Esophagus (tissue), 2 donors: ENCODE results near the gene S100A4. TPM values are rescaled to one million over a fixed set of nuclear protein-coding genes. Genes with fewer than 3 reads are reported as not detected.
"Not testable (repeated sequence)": the region's sequence is repeated elsewhere in the genome, so short reads cannot be mapped to it uniquely, and the experiment has no call there.

Source experiments
- H3K27ac ChIP-seq, 2 donors: one replicate each; pipeline ENCODE4 v1.5.1; 2013; ENCODE audit warnings: low read depth in 2 of 2, mild to moderate bottlenecking in 2 of 2, inconsistent platforms in 1 of 2, low read length in 1 of 2, moderate library complexity in 1 of 2
- H3K27me3 ChIP-seq, 2 donors: one replicate each; pipeline ENCODE4 v1.6.1; 2013; ENCODE audit warnings: low read length in 2 of 2, control low read depth in 1 of 2, mild to moderate bottlenecking in 1 of 2; ENCODE audit not compliant: insufficient read depth in 2 of 2, control insufficient read depth in 1 of 2
- H3K36me3 ChIP-seq, 2 donors: one replicate each; pipeline ENCODE4 v1.6.1; 2013; ENCODE audit warnings: low read length in 1 of 2; ENCODE audit not compliant: control insufficient read depth in 2 of 2, insufficient read depth in 2 of 2
- H3K4me1 ChIP-seq, 2 donors: one replicate each; pipeline ENCODE4 v1.6.1; 2013; ENCODE audit warnings: low read length in 1 of 2; ENCODE audit not compliant: control insufficient read depth in 2 of 2, insufficient read depth in 2 of 2
- H3K4me3 ChIP-seq, 2 donors: one replicate each; pipeline ENCODE4 v1.5.1; 2013; ENCODE audit warnings: low read length in 2 of 2, mild to moderate bottlenecking in 2 of 2, low read depth in 1 of 2, moderate library complexity in 1 of 2
- H3K9me3 ChIP-seq, 2 donors: one replicate each; pipeline ENCODE4 v1.6.1; 2013; ENCODE audit warnings: mild to moderate bottlenecking in 2 of 2, low read depth in 1 of 2, low read length in 1 of 2, moderate library complexity in 1 of 2; ENCODE audit not compliant: control insufficient read depth in 2 of 2, insufficient read depth in 1 of 2
- WGBS, 2 donors: extraction: QIAGEN DNeasy Blood & Tissue Kit; methylation state at CpG; one replicate each; pipeline ENCODE4 v1.1.7; 2013; 5-methylcytosine and 5-hydroxymethylcytosine counted together
- polyA plus RNA-seq, 2 donors: library from polyadenylated mRNA; stranded (reverse); fragments of 200-250 nt; gene quantifications; one replicate each; pipeline ENCODE4 v1.2.3, GENCODE V29; 2013
- donor health status: healthy with polysubstance abuse.
- donor health status: Bipolar disorder and iron deficiency.

S100A4 gene
- polyA plus RNA-seq, 2 donors, result 145 to 249 TPM

DNA sequence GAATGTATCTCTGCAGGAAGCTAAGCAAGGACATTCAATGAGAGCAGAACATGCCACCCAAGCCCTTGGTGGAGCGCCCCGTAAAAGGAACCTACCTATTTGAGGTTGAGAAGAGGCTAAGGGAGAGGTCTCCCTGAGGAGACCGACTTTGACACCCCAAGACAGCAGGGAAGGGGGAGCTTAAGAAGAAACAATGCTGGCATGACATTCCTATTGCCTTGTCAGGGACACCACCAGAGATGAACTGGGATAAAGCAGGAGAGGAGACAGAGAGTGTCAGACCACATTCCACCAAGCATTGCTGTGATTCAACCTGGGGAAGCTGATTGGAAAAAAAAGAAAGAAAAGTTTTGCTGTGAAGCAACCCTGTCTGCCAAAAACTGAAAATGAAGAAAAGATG is 33.3 kb upstream of the S100A4 start:
- Histone ChIP-seq H3K36me3 (no peaks in the 10 kb centered on the region), H3K4me3 (no peak overlapping the region), H3K27me3 (no peaks in the 10 kb centered on the region), H3K27ac (no peak overlapping the region), H3K9me3 (no peaks in the 10 kb centered on the region), H3K4me1 (peaks cover 2 to 4% of the 10 kb centered on the region in 2 donors)
- 76 to 85% methylated on average over 3 of the region's 3 CpGs for WGBS, 2 donors

DNA sequence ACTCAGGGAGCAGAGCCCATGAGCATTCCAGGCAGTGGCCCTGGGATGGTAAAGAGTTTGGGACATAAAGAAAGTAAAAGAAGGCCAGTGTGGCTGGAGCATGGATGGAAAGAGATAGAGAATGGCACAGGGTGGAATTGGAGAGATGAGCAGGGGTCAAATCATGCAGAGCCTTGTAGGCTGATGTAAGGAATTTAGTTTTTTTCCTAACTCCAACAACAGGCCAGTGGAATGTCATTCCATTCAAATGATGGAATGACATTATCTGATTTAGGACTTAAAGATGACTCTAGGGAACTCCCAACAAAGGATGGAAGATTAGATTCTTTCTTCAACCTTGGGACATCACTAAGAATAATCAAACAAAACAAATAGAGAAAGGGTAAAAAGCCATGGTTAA is 32.9 kb upstream of the S100A4 start:
- H3K36me3 ChIP-seq, result no peaks in the 10 kb centered on the region
- H3K4me3 ChIP-seq, result no peak overlapping the region
- no peaks in the 10 kb centered on the region for H3K9me3 ChIP-seq
- H3K4me1 ChIP-seq, result peaks cover 2 to 4% of the 10 kb centered on the region in 2 donors
- no peak overlapping the region for H3K27ac ChIP-seq
- H3K27me3 ChIP-seq, result no peaks in the 10 kb centered on the region

DNA sequence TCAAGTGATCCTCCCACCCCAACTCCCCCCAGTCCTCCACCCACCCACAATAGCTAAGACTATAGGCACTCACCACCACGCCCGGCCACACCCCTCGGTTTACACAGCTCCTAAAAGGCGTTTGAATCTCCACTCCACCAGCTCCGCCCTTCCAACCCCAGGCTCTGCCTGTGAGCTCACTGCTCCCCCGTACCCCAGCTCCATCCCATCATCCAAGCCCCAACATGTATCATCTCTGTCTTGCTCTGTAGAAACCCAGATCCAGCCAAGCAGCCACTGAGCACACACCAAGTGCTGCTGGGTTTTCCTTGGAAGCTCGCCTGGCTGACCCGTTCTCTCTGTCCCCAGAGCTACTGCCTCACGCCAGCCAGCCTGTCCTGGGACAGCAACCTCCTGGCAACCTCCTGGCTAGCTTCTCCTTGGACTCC is 32.0 kb upstream of the S100A4 start:
- no peaks in the 10 kb centered on the region for H3K27me3 ChIP-seq
- no peaks in the 10 kb centered on the region for H3K9me3 ChIP-seq
- H3K27ac ChIP-seq, result peak overlapping the region; percentile 65 to 75
- H3K36me3 ChIP-seq, result no peaks in the 10 kb centered on the region
- 36 to 46% methylated on average over 9 of the region's 9 CpGs for WGBS, 2 donors
- peaks cover 2 to 4% of the 10 kb centered on the region in 2 donors for H3K4me1 ChIP-seq
- H3K4me3 ChIP-seq, result no peak overlapping the region

DNA sequence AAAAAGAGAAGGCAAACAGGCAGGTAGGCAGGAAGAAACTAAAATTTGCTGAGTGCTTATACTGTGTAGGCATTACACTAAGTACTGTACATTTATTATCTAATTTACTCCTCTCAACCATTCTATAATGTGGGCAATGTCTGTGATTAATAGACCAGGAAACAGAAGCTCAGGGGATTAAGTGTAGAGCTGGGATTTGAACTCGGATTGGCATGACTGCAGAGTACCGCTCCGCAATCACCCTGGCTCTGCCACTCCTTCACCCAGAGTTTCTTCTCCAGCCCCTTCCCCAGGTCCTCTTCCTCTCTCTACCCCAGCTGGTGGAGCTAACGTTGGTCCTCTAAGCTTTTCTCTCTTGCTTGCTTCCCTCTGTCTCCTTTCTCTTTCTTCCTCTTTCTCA is 31.5 kb upstream of the S100A4 start:
- H3K27me3 ChIP-seq, result no peaks in the 10 kb centered on the region
- no peaks in the 10 kb centered on the region for H3K9me3 ChIP-seq
- H3K36me3 ChIP-seq, result no peaks in the 10 kb centered on the region
- peaks cover 2 to 5% of the 10 kb centered on the region in 2 donors for H3K4me1 ChIP-seq
- WGBS, 2 donors, result 37 to 46% methylated on average over 4 of the region's 4 CpGs
- H3K4me3 ChIP-seq, result no peak overlapping the region
- H3K27ac ChIP-seq, result peak overlapping the region; percentile 65 to 75

DNA sequence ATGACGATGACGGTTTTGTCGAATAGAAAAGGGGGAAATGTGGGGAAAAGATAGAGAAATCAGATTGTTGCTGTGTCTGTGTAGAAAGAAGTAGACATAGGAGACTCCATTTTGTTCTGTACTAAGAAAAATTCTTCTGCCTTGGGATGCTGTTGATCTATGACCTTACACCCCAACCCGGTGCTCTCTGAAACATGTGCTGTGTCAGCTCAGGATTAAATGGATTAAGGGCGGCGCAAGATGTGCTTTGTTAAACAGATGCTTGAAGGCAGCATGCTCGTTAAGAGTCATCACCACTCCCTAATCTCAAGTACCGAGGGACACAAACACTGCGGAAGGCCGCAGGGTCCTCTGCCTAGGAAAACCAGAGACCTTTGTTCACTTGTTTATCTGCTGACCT is 29.9 kb upstream of the S100A4 start:
- H3K27ac ChIP-seq, result peak overlapping the region; percentile 2 to 4
- not testable (repeated sequence) for H3K9me3 ChIP-seq, H3K36me3 ChIP-seq, H3K27me3 ChIP-seq, H3K4me3 ChIP-seq
- WGBS, 2 donors, result 63 to 73% methylated on average over 9 to 10 of the region's 10 CpGs
- peaks cover 4 to 11% of the 10 kb centered on the region in 2 donors for H3K4me1 ChIP-seq

DNA sequence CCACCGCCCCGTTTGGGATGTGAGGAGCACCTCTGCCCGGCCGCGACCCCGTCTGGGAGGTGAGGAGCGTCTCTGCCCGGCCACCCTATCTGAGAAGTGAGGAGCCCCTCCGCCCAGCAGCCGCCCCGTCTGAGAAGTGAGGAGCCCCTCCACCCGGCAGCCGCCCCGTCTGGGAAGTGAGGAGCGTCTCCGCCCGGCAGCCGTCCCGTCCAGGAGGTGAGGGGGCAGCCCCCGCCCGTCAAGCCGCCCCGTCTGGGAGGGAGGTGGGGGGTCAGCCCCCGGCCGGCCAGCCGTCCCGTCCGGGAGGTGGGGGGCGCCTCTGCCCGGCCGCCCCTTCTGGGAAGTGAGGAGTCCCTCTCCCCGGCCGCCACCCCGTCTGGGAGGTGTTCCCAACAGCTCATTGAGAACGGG is 29.5 kb upstream of the S100A4 start:
- not testable (repeated sequence) for H3K4me3 ChIP-seq, H3K36me3 ChIP-seq, H3K9me3 ChIP-seq, H3K27me3 ChIP-seq
- Histone ChIP-seq H3K4me1 (peaks cover 4 to 11% of the 10 kb centered on the region in 2 donors), H3K27ac (peak overlapping the region in 1 of 2 donors; percentile 2)
- 92 to 95% methylated on average over 34 to 35 of the region's 35 CpGs for WGBS, 2 donors

DNA sequence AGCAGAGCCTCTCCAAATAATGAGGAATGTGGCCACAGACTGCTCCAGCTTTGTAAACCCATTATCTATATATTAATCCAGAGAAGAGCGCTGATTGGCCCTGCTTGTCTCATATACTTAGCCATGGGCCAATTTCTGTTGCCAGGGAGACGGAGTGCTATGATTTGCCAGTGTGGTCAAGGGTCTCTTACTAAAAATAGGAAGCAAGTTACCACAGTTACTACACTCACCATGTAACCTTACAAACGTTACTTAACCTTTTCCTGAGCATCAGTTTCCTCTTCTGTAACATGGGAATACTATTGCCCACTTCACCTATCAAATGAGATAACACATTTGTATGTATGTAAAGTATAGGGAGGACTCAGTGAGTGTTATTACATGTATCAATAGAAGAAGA is 27.7 kb upstream of the S100A4 start:
- H3K4me3 ChIP-seq, result no peak overlapping the region
- WGBS, 2 donors, result 72 to 76% methylated on average over 3 of the region's 3 CpGs
- peaks cover 4 to 13% of the 10 kb centered on the region in 2 donors for H3K4me1 ChIP-seq
- no peaks in the 10 kb centered on the region for H3K9me3 ChIP-seq
- H3K27ac ChIP-seq, result peak overlapping the region; percentile 66 to 78
- no peaks in the 10 kb centered on the region for H3K27me3 ChIP-seq
- H3K36me3 ChIP-seq, result no peaks in the 10 kb centered on the region

DNA sequence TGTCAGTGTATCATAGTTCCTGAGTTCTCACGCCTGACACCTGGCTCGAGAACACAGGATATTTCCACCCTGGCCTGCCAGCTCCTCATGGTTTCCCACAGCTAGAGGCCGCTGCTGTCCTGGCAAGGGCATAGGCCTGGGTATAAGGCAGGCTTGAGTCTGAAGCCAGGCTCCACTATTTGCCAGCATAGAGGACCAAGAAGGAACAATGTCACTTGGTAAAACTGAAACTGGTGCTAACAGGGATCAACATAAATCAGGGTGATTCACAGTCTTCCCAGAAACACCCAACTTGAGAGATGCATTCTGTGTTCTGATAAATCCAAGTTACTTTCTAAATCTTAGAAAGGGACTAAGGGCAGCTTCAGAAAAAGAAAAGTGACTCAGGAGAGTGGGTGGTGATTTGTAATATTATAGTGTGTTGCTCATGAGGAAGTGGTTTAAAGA is 27.0 kb upstream of the S100A4 start:
- H3K36me3 ChIP-seq, result no peaks in the 10 kb centered on the region
- no peaks in the 10 kb centered on the region for H3K9me3 ChIP-seq
- WGBS, 2 donors, result 5 to 18% methylated on average over 3 of the region's 3 CpGs
- peak overlapping the region; percentile 76 to 81 for H3K27ac ChIP-seq
- peaks cover 4 to 11% of the 10 kb centered on the region in 2 donors for H3K4me1 ChIP-seq
- no peaks in the 10 kb centered on the region for H3K27me3 ChIP-seq
- H3K4me3 ChIP-seq, result no peak overlapping the region

DNA sequence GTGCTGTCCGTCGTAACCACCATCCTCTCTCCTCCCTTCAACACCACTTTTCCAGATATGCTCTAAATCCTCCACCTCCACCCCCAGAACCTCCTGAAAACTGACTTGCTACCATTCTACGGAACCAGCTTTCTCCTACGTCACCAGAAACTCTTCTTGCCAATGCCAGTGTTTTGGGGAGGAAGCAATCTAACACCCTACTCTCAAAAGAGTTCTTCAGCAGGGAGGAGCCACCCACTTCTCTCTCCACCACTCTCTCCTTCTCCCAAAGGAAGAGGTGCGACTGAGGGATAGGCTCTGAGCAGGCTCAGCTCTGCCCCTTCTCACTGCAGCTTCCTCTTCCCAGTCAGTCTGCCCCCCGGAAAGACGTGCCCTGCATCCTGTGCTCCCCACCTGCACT is 26.1 kb upstream of the S100A4 start:
- H3K4me1 ChIP-seq, result peaks cover 5 to 16% of the 10 kb centered on the region in 2 donors
- peak overlapping the region; percentile 76 to 81 for H3K27ac ChIP-seq
- H3K4me3 ChIP-seq, result no peak overlapping the region
- H3K36me3 ChIP-seq, result no peaks in the 10 kb centered on the region
- no peaks in the 10 kb centered on the region for H3K9me3 ChIP-seq
- 70 to 74% methylated on average over 7 of the region's 7 CpGs for WGBS, 2 donors
- no peaks in the 10 kb centered on the region for H3K27me3 ChIP-seq

DNA sequence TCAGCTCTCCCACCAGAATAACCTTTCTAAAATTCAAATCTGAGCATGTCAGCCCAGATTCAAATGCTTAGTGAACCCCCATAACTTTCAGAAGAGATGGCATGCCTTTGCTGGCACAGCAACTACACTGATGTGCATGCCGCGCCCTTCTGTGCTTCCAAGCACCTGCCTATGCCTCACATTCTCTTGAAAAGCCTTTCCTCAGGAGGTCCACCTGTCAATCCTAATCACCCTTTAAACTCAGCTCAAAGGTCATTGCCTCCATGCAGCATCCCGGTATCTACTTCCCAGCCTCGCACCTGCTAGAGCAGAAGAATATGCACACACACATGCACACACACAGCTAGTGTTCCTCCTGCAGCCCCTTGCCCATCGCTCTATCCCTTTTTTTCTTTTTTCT is 25.3 kb upstream of the S100A4 start:
- WGBS, 2 donors, result 74 to 91% methylated on average over 5 of the region's 5 CpGs

More for the DNA sequence above, 25.3 kb upstream of the S100A4 start:
- H3K27ac ChIP-seq, result no peak overlapping the region
- H3K4me3 ChIP-seq, result no peak overlapping the region
- no peaks in the 10 kb centered on the region for H3K27me3 ChIP-seq
- no peaks in the 10 kb centered on the region for H3K36me3 ChIP-seq
- H3K4me1 ChIP-seq, result peaks cover 5 to 17% of the 10 kb centered on the region in 2 donors
- no peaks in the 10 kb centered on the region for H3K9me3 ChIP-seq
